Activated CD4-positive, CD25-positive, alpha-beta regulatory T cell treated with anti-CD3 and anti-CD28 coated beads, Interleukin-2, amount 50 U/mL, for 16 hours (primary cell): Measurements from ENCODE around the gene STMN3.

Experiments used
- DNase-seq: peaks from one replicate; pipeline ENCODE4 v3.0.0-alpha.2; 2020; ENCODE audit warnings: low read depth, low spot score

STMN3 gene

GRCh38 chr20:63692436-63693082 is 39.3 kb upstream of the STMN3 start:
- DNase-seq = no peak

DNA sequence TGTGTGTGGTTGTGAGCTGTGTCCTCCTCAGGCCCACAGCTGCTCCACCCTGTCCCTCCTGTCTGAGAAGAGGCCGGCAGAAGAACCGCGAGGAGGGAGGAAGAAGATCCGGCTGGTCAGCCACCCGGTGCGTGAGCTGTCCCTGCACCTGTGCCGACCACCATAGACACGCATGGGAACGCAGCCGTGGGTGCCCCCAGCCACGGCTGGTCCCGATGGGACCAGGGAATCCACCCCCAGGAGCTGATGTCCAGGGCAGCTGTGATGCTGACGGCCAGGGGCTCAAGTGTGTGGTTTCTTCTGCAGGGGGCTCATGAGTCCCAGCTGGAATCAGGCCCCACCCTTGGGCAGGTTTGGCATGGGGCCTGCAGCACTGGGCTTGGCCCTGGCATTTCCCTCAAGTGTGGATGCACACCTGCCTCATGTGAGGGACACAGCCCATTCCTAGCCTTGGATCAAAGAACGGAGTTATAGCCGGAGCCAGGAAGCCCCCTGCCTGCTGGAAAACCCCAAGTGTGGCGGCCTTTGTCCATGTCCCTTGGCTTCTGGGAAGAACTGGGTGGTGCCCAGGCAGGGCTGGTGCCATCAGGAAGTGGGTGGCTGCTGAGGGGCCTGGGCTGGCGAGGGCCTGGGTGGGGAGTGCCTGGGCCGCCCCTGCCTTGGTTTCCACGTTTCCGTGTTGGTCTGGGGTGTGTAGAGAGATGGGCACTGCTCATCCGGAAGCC is 38.6 kb upstream of the STMN3 start:
- DNase-seq = no peak

GRCh38 chr20:63690898-63691710 is 37.9 kb upstream of the STMN3 start:
- no peak for DNase-seq

- DNase-seq = no peak
These were observed 37.0 kb upstream of the STMN3 start for GRCh38 chr20:63690003-63690897.

GRCh38 chr20:63689046-63690002 is 36.1 kb upstream of the STMN3 start:
- no peak for DNase-seq

GRCh38 chr20:63688228-63689045 is 35.2 kb upstream of the STMN3 start:
- no peak for DNase-seq

DNA sequence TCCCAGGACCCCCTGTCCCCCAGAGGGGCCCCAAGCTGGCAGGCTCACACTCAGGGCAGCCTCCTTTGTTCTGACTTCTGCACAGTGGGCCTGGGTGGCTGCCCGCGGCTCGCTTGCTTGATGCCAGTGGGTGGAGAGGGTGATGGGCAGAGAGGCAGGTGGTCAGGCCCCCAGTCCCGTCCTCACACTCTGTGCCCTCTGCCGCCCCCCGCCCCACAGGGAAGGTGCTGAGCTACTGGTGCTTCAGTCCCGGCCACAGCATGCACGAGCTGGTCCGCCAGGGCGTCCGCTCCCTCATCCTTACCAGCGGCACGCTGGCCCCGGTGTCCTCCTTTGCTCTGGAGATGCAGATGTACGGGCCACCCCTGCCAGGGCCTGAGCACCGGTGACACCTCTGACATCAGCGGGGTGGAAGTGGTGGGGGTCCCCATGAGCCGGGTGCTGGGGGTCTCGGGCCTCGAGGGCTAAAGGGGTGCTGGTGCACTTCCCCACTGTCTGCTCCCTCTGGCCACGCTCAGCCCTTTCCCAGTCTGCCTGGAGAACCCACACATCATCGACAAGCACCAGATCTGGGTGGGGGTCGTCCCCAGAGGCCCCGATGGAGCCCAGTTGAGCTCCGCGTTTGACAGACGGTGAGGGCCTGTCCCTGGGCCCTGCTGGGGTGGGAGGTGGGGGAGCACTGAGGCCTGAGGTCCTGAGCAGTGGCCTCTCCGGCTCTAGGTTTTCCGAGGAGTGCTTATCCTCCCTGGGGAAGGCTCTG is 34.4 kb upstream of the STMN3 start:
- DNase-seq = no peak

- no peak for DNase-seq
These were observed 33.5 kb upstream of the STMN3 start for GRCh38 chr20:63686492-63687321.

GRCh38 chr20:63686094-63686491 is 32.9 kb upstream of the STMN3 start:
- no peak for DNase-seq

DNA sequence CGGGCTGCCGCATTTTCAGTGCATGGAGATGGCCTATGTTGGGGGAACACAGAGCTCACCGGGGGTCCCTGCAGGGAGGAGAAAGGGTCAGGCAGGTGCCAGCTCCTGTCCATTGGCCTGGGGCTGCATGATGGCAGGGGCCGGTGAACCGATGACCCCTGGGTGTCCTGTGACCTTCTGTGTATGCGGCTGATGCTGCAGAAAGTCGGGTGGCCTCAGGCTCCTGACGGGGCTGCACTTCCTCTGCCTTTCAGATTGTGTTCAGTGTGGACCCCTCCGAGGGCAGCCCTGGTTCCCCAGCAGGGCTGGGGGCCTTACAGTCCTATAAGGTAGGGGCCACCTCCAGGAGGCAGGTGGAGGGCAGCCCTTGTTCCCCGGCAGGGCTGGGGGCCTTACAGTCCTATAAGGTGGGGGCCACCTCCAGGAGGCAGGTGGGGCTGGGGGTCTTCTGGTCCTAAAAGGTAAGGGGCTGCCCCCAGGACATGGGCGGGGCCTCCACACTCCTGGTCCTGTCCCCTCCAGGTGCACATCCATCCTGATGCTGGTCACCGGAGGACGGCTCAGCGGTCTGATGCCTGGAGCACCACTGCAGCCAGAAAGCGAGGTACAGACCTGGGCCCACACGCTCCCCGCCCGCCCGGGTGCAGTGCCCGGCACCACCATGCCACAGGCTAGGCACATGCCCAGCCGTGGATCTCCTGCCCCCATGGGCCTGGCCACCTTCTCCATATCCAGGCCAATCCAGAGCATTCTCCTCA is 32.2 kb upstream of the STMN3 start:
- DNase-seq = no peak

GRCh38 chr20:63682384-63683139 is 29.3 kb upstream of the STMN3 start:
- DNase-seq = no peak

DNA sequence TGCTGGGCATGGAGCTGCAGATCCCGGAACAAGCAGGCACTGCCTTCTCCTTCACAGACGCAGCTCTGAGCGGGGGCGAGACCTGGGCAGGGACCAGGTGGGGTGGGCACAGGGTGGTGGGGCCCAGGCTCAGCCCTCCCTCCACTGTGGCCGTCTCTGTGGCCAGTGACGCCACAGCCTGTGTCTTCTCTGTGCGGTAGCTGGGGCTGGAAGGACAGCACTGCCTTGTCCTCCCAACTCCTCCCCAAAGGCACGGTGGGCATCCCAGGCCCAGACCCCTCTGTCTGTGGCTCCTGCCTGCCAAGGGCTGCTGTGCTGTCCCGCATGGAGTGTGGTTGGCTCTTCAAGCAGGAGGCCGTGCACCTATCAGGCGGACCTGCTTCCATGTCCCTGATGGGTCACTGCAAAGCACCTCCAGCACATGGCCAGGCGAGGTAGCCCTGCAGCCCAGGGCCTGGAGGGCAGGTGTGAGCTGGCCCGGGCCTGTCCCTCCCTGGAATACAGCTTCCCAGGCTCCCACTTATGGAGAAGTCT is 28.5 kb upstream of the STMN3 start:
- no peak for DNase-seq

GRCh38 chr20:63680857-63681608 is 27.8 kb upstream of the STMN3 start:
- DNase-seq = no peak

DNA sequence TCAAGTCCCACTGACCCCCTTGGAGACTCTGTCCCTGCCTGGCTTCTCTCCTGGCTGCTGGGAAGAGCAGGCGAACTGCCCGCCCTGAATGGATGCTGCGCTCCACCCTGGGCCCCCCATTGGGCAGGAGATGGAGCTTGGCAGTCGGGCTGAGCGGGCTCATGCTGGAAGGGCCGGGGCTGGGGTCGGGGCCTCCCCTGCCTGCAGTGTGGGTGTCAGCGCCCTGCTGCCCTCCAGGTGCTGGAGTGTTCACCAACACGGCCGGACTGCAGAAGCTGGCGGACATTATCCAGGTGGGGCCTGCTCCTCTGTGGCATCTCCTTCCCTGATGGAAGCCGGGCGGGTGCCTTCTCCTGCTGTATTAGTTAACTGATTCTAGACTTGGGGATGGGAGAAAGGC is 27.2 kb upstream of the STMN3 start:
- no peak for DNase-seq

DNA sequence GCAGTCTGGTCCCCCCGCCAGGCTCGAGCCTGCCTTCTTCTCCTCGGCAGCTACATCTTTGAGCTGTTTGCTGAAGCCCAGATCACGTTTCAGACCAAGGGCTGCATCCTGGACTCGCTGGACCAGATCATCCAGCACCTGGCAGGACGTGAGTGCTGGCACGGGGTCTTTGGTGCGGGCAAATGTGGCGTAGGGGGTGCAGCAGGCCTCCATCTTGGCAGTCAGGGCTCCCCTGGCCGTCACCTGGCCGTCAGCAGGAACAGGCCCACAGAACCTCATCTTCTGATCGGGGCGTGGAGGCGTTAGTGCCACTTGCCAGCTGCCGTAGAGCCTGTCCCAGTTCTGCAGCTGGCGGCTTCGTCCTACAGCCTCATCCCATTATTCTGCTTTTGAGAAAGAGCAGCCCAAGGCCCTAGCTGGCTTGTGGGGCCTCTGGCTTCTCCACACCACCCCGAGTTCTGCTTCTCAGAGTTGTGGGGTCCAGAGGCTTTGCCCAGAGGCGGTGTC is 26.6 kb upstream of the STMN3 start:
- no peak for DNase-seq
